ENCODE results near the gene ABCC11.

DNA sequence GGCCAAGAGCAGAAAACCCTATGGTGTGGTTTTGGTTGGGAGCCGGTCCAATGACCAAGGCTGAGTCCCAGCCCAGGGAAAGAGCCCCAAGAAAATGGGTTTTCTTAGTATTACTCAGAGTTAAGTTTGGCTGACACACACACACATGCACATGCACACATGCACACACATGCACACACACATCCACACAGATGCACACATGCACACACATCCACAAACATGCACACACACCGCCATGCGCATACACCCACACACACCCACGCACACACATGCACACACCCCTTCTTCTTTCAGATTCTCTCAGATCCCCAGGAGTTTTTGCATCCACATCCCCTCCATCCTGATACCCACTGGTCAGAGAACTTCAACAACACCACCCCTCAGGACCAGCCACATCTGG is 100.6 kb downstream of the ABCC11 start:
- TF ChIP-seq YY1 (IDR thresholded peaks at IDR 0.05; ENCODE audit: insufficient read depth, insufficient read length) (no peak), SUZ12 (IDR thresholded peaks at IDR 0.05; ENCODE audit: extremely low read depth, insufficient read depth, insufficient read length) (no peak)

All from NT2/D1 (cell line).